Measurements from ENCODE around the gene CA14. TPM values are rescaled to one million over a fixed set of nuclear protein-coding genes. Genes with fewer than 3 reads are reported as not detected.
"Not testable (repeated sequence)": the region's sequence is repeated elsewhere in the genome, so short reads cannot be mapped to it uniquely, and the experiment has no call there.

Gene CA14
- total RNA-seq, 1 donor = not detected

DNA sequence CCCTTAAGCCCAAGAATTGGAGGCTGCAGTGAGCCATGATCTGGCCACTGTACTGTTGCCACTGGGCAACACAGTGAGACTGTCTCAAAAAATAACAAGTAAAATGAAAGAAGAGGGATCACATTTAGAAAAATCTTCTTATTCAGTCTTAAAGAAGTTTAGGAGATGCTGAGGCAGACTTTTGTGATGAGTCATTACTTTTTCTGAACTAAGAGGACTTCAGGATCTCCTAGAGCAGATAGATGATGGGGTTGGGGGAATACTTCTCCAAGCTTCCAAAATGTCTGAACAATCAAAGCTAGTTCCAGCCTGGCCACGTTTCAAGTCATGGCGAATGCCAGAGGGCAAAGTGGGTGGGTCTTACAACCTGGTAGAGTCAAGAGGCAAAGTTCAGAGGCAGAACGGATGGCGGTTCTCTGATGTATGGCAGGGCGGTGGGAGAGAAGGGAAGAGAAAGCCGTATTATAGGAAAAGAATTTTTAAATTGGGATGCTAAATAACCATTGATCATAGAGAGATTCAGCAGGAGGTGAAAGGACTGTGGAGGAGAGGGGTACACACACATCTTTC lies 22.6 kb downstream of the CA14 start:
- DNase-seq (ENCODE audit: low read depth in 2 of 3, low spot score in 2 of 3) = no peak

- peak; percentile 25 to 86 (median 77) for DNase-seq (ENCODE audit: low read depth in 2 of 3, low spot score in 2 of 3)
These were observed 23.7 kb downstream of the CA14 start for GRCh38 chr1:150281221-150281757.

DNA sequence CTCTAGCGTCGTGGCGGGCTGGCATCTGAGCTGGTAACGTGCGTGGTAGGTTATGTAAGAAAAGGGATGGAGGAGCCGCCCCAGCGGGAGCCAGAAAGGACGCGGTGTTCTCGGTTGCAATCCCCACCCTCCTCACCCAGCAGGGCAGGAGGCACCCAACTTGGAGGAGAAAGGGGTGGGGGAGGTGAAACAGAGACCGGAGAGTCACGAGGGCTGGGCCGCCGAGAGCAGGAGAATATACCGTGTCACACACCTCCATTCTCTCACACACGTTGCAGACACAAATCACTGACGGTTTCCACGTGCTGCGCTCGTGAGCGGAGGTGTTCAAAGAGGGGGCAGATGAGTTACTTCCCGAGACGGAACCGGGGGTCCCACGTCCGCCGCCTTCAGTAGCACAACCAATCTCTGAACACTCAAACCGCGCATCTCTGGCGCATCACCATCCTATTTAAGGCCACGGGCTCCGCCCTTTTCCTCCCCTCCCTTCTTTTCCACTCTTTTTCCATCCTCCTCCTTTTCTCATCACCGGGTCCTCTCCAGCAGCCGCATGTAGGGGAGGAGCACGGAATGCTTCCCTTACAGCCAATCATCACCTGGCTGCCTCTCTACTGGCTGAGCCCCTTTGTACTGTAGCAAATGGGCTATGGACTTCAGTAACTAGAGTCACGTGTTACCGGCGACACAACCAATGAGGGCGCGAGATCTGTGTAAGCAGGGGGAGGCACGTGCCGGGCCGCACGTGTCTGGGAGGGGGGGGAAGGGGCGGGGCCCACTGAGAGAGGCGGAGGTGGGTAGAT lies 24.4 kb downstream of the CA14 start, which contains the start of gene CIART:
Gene CIART (plus strand): TSS at position 797 of the 800 bp plus-strand sequence. CDS start 714 bp downstream, outside the sequence.
- DNase-seq (ENCODE audit: low read depth in 2 of 3, low spot score in 2 of 3) = peak; percentile 60 to 95 (median 91)

- DNase-seq (ENCODE audit: low read depth in 2 of 3, low spot score in 2 of 3) = no peak
These were observed 25.0 kb downstream of the CA14 start for GRCh38 chr1:150282558-150282958.

- DNase-seq (ENCODE audit: low read depth in 2 of 3, low spot score in 2 of 3) = no peak
These were observed 25.7 kb downstream of the CA14 start for GRCh38 chr1:150283260-150283659.

DNA sequence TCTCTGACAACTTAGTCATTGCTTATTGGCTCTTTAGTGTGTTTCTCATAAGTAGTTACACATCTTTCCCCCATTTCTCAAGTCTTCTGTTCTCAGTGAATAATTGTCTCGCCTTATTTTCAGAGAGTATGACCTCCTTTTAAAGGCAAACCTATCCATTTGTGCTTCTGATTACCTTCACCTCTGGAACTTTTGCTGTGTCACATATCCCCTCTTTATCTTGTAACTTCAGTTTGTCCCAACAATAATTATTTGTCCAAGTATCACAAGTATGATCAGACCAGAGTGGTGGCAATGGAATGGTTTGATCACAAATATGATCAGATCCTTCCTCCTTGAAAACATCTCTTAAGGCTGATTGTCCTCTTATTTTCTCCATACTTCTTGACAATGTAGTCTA lies 30.8 kb downstream of the CA14 start:
- no peak for DNase-seq (ENCODE audit: low read depth in 2 of 3, low spot score in 2 of 3)

DNA sequence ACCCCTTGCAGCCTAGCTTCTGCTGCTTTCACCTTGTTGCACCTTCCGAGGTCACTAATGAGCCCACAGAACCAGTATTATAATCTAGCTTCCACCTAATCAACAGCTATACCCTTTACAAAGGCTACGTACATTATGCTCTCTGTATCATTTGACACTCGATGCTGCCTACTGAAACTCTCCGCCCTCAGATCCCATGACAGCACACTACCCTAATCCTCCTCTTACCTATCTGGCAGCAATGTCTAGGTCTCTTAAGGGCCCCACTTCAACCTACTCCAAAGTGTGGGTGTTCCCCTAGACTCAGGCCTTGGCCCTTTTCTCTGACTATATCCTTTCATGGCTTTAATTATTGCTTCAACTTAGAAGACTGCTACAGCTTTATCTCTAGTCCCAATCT lies 31.2 kb downstream of the CA14 start:
- no peak for DNase-seq (ENCODE audit: low read depth in 2 of 3, low spot score in 2 of 3)

DNA sequence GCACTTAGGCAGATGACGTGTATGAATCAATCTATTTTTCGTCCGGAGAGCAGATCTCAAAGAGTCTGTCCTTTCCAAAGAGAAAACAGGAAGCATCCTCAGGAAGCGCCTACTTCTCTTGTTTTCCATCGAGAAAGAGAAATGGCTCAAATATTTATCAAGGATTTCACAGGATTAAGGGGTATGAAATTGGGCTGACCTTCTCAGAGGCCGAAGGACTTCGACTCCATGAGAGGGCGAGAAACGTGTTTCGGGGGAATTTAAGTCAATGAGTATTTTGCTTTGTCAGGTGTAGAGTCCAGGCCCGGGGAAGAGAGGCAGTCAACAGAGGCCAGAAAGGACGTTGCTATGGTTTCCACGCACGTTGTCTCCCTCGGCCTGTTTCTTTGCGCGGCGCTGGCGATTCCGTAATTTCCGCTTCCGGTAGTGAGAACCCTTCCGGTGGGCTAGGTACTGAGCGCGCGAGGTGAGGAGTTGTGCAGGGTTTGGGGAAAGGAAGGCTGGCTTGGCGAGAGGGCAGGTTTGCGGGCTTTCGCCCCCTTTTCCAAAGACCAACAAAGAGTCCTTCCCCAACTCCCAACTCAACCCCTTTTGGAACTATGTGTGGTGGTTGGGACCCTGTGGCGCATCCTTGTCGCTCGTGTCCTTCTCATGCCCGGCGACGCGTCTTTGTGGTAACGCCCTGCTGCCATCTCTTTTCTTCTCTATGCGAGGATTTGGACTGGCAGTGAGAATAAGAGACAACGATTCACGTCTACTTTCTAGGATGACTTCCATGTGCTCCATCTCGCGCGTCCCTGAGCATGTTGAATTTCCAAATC lies 36.1 kb downstream of the CA14 start, which contains the start of gene MRPS21:
Gene MRPS21 (plus strand): TSS at position 429 of the 821 bp plus-strand sequence. CDS start 506 bp downstream, outside the sequence.
- peak; percentile 74 to 96 (median 92) for DNase-seq (ENCODE audit: low read depth in 2 of 3, low spot score in 2 of 3)

- DNase-seq (ENCODE audit: low read depth in 2 of 3, low spot score in 2 of 3) = no peak
These were observed 37.9 kb downstream of the CA14 start for GRCh38 chr1:150295476-150295875.

- DNase-seq (ENCODE audit: low read depth in 2 of 3, low spot score in 2 of 3) = no peak
These were observed 42.1 kb downstream of the CA14 start for GRCh38 chr1:150299716-150300115.

GRCh38 chr1:150302338-150302737 lies 44.8 kb downstream of the CA14 start:
- no peak for DNase-seq (ENCODE audit: low read depth in 2 of 3, low spot score in 2 of 3)

- DNase-seq (ENCODE audit: low read depth in 2 of 3, low spot score in 2 of 3) = no peak
These were observed 45.3 kb downstream of the CA14 start for GRCh38 chr1:150302902-150303301.

GRCh38 chr1:150308585-150308984 lies 51.0 kb downstream of the CA14 start:
- not testable (repeated sequence) for DNase-seq (ENCODE audit: low read depth in 2 of 3, low spot score in 2 of 3)

- DNase-seq (ENCODE audit: low read depth in 2 of 3, low spot score in 2 of 3) = no peak
These were observed 52.4 kb downstream of the CA14 start for GRCh38 chr1:150309758-150310508.

GRCh38 chr1:150311762-150312161 lies 54.2 kb downstream of the CA14 start:
- no peak for DNase-seq (ENCODE audit: low read depth in 2 of 3, low spot score in 2 of 3)

Small RNAs within 50 kb of the gene (small RNA-seq; reads per million reads assigned to genes)
- gene RN7SL480P (not detected), gene RNU2-17P (7.1 reads per million, percentile 90 among the genes with 10 or more reads in this experiment)

Other genes with a start within 250 kb of the CA14 start
- gene OTUD7B, start 247.0 kb upstream of the CA14 start, total RNA-seq = 0.54 TPM
- 11.3 TPM for gene VPS45, start 190.0 kb upstream of the CA14 start, total RNA-seq
- 60.1 TPM for gene PLEKHO1, start 107.9 kb upstream of the CA14 start, total RNA-seq
- gene ANP32E, start 21.7 kb upstream of the CA14 start, total RNA-seq = 4.8 TPM
- gene APH1A, start 11.2 kb downstream of the CA14 start, total RNA-seq = 153 TPM
- gene C1orf54, start 15.0 kb downstream of the CA14 start, total RNA-seq = 14.8 TPM
- gene CIART, start 24.8 kb downstream of the CA14 start, total RNA-seq = 0.27 TPM
- gene MRPS21, start 36.1 kb downstream of the CA14 start, total RNA-seq = 31.2 TPM
- 24.2 TPM for gene PRPF3, start 63.8 kb downstream of the CA14 start, total RNA-seq
- gene RPRD2, start 106.4 kb downstream of the CA14 start, total RNA-seq = 10.5 TPM
- 32.3 TPM for gene TARS2, start 229.6 kb downstream of the CA14 start, total RNA-seq